Endothelial cell of umbilical vein (primary cell): Measurements from ENCODE around the gene CARMIL1. TPM values are rescaled to one million over a fixed set of nuclear protein-coding genes. Genes with fewer than 3 reads are reported as not detected.

Experiments
- BruUV-seq: library from RNA; stranded (reverse); fragments of 400-500 nt; replicated peaks from 2 replicates; lab custom pipeline; 2021; lab: Mats Ljungman, UMichigan
- CTCF ChIA-PET: fragments of 300-600, 350-600 bp; sonication (Branson Sonifier 250); formaldehyde crosslinking; loops from one replicate; lab custom pipeline; 2021; ENCODE audit warnings: antibody characterized with exemption, inconsistent platforms; lab: Charles Lee
- POLR2A ChIA-PET: fragments of 300-600, 350-600 bp; sonication (Branson Sonifier 250); formaldehyde crosslinking; loops from one replicate; lab custom pipeline; 2021; ENCODE audit warnings: antibody characterized with exemption, inconsistent platforms; lab: Charles Lee
- DNase-seq: peaks from one replicate; pipeline ENCODE4 v3.0.0-alpha.2; 2011; ENCODE audit warnings: low read depth, low spot score
- FAIRE-seq: peaks from 2 replicates; lab custom pipeline; 2011; peaks lifted over from hg19 to GRCh38; lab: Jason Lieb, UNC
- H2AFZ ChIP-seq: 2 replicates; pipeline ENCODE4 v1.6.0; 2012; ENCODE audit warnings: low read depth, low read length, control low read depth, inconsistent platforms
- H3K27ac ChIP-seq: 2 replicates; pipeline ENCODE4 v1.5.1; 2011; ENCODE audit warnings: low read depth, mild to moderate bottlenecking, control low read depth, low read length, moderate library complexity; ENCODE audit not compliant: insufficient read depth
- H3K27me3 ChIP-seq, 2 experiments: 2 replicates each; pipeline versions ENCODE4 v1.6.0 to v1.6.1; 2011; ENCODE audit warnings: low read length in 2 of 2, mixed read lengths in 1 of 2; ENCODE audit not compliant: control insufficient read depth in 2 of 2, insufficient read depth in 2 of 2
- H3K36me3 ChIP-seq, 2 experiments: 2 replicates in 1 of 2; 3 replicates in 1 of 2; pipeline ENCODE4 v1.5.1; 2011; ENCODE audit warnings: low read length in 2 of 2, mild to moderate bottlenecking in 1 of 2, moderate library complexity in 1 of 2; ENCODE audit not compliant: control insufficient read depth in 2 of 2, insufficient read depth in 2 of 2; ENCODE audit errors: extremely low read depth in 1 of 2
- H3K4me1 ChIP-seq: 3 replicates; pipeline ENCODE4 v1.5.1; 2011; ENCODE audit warnings: mild to moderate bottlenecking, low read length; ENCODE audit not compliant: control insufficient read depth, insufficient read depth; ENCODE audit errors: extremely low read depth
- H3K4me2 ChIP-seq: 2 replicates; pipeline ENCODE4 v1.6.1; 2011; ENCODE audit warnings: low read length, control low read depth, mixed read lengths; ENCODE audit not compliant: insufficient read depth
- H3K4me3 ChIP-seq, 3 experiments: fragments of 200-600 bp in 1 of 3; sonication (generic), shearing (Covaris generic) in 1 of 3; replicated peaks in 1 of 3; 2 replicates each; pipeline ENCODE4 v1.5.1; 2011 to 2016; ENCODE audit warnings: control low read depth in 3 of 3, low read length in 3 of 3, mild to moderate bottlenecking in 2 of 3, inconsistent platforms in 1 of 3, low read depth in 1 of 3, moderate library complexity in 1 of 3; ENCODE audit not compliant: insufficient read depth in 1 of 3
- H3K79me2 ChIP-seq: 2 replicates; pipeline ENCODE4 v1.6.0; 2012; ENCODE audit warnings: low read length, inconsistent platforms; ENCODE audit not compliant: control insufficient read depth, insufficient read depth
- H3K9ac ChIP-seq: replicated peaks from 2 replicates; pipeline ENCODE3; 2011; ENCODE audit warnings: low read length, control low read depth; ENCODE audit not compliant: insufficient read depth; ENCODE audit errors: extremely low read depth
- H3K9me1 ChIP-seq: replicated peaks from 3 replicates; pipeline ENCODE4 v1.6.0; 2011; ENCODE audit warnings: mild to moderate bottlenecking, low read length; ENCODE audit not compliant: control insufficient read depth, insufficient read depth; ENCODE audit errors: extremely low read depth
- H3K9me3 ChIP-seq: replicated peaks from 2 replicates; pipeline ENCODE4 v1.5.1; 2012; ENCODE audit warnings: low read length, inconsistent platforms; ENCODE audit not compliant: control insufficient read depth, insufficient read depth
- H4K20me1 ChIP-seq: replicated peaks from 2 replicates; pipeline ENCODE3; 2011; ENCODE audit warnings: mild to moderate bottlenecking, low read length; ENCODE audit not compliant: control insufficient read depth, insufficient read depth; ENCODE audit errors: extremely low read depth
- EZH2 ChIP-seq: IDR thresholded peaks from 2 replicates; pipeline ENCODE4 v1.6.1; 2012; ENCODE audit warnings: borderline replicate concordance, low read depth, mild to moderate bottlenecking, moderate library complexity, low read length, inconsistent platforms; ENCODE audit not compliant: severe bottlenecking
- FOS ChIP-seq: IDR thresholded peaks from 2 replicates; pipeline ENCODE4 v1.6.1; 2011; ENCODE audit warnings: mild to moderate bottlenecking, low read length, moderate library complexity, borderline replicate concordance; ENCODE audit not compliant: insufficient read depth
- GATA2 ChIP-seq: IDR thresholded peaks from 2 replicates; pipeline ENCODE4 v1.7.0; 2011; ENCODE audit warnings: low read depth, mild to moderate bottlenecking, moderate library complexity, mixed read lengths, low read length; ENCODE audit not compliant: insufficient read length, insufficient read depth
- JUN ChIP-seq: IDR thresholded peaks from 2 replicates; pipeline ENCODE4 v1.6.1; 2011; ENCODE audit warnings: borderline replicate concordance, low read depth; ENCODE audit not compliant: insufficient read length, insufficient read depth
- MYC ChIP-seq: IDR thresholded peaks from one replicate; pipeline ENCODE4 v1.6.1; 2011; ENCODE audit warnings: mild to moderate bottlenecking, low read depth, low read length
- POLR2A ChIP-seq: IDR thresholded peaks from 2 replicates; pipeline ENCODE4 v1.6.1; 2012; ENCODE audit warnings: low read depth, mild to moderate bottlenecking, control low read depth, low read length
- POLR2AphosphoS5 ChIP-seq: IDR thresholded peaks from 2 replicates; pipeline ENCODE4 v1.6.1; 2012; ENCODE audit warnings: low read depth, mild to moderate bottlenecking, control low read depth, low read length, moderate library complexity; ENCODE audit not compliant: insufficient read depth
- dilution Hi-C: fragments of 300-500 bp; cut with MboI; formaldehyde crosslinking; loops from one replicate; pipeline ENCODE4 v1.15.0; 2019; ENCODE audit warnings: low sequenced_read_pairs; ENCODE audit not compliant: extremely low pct_ligation_motif_present
- intact Hi-C: fragments of 100-400 bp; cut with micrococcal nuclease; formaldehyde crosslinking; loops from one replicate; pipeline ENCODE4 v1.10.0; 2022
- polyA plus RNA-seq, 4 experiments: library from polyadenylated mRNA; depleted of rRNA in 3 of 4; stranded (reverse) in 3 of 4; unstranded in 1 of 4; fragments of >200 nt; gene quantifications; 2 replicates each; pipeline versions ENCODE4 v1.2.1 to v1.2.3, GENCODE V29; 2011 to 2012; ENCODE audit warnings: missing spikeins in 1 of 4
- total RNA-seq: library from RNA; stranded (reverse); gene quantifications from 2 replicates; pipeline ENCODE4 v1.2.3, GENCODE V29; 2021
- TF ChIP-seq, protein P1 (sequence below): IDR thresholded peaks from 2 replicates; pipeline ENCODE4 v1.6.1; 2011; ENCODE audit not compliant: insufficient read depth, insufficient read length
- TF ChIP-seq, protein P2 (sequence below), 2 donors: IDR thresholded peaks; 1 replicate in 1 of 2; 2 replicates in 1 of 2; pipeline ENCODE4 v1.5.1; 2011; ENCODE audit warnings: low read length in 2 of 2, mild to moderate bottlenecking in 2 of 2, moderate library complexity in 2 of 2, control low read depth in 1 of 2, inconsistent platforms in 1 of 2, low read depth in 1 of 2; ENCODE audit not compliant: insufficient read depth in 1 of 2; ENCODE audit errors: extremely low read depth in 1 of 2

CARMIL1 gene
- total and polyA plus RNA-seq, 2 donors (not counting 3 experiments of a cell fraction or from before 2014, with no cell fraction given) = 1.3 to 8.7 TPM

DNA sequence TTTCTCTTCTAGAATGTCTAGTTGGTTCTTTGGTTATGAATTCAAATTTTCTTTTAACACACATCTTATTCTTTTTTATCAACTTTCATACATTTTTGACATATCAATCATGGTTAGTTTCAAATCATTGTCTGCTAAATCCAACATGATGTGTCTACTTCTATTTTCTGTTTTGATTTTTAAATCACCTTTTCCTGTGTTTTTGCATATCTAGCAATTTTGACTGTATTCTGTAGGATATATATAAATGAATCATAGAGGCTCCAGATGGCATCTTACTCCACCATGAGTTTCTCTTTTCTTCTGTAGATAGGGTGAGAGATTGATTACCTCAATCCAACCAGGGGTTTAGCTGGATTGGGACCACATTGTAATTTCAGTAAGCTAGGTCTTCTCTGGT, 34.3 kb upstream of the CARMIL1 start:
- Histone ChIP-seq H3K4me2 (no peak overlapping the region), H3K9me1 (no peaks in the 10 kb centered on the region), H3K79me2 (no peaks in the 10 kb centered on the region), H3K4me1 (no peaks in the 10 kb centered on the region), H3K36me3 (no peaks in the 10 kb centered on the region), H3K27me3 (no peaks in the 10 kb centered on the region), H2AFZ (no peak overlapping the region), H4K20me1 (no peaks in the 10 kb centered on the region), H3K27ac (no peak overlapping the region), H3K9ac (no peak overlapping the region), H3K9me3 (no peaks in the 10 kb centered on the region), H3K4me3 (no peak overlapping the region)
- CTCF ChIA-PET = interaction anchor here (0.9 to 1.2 kb wide), 2 partner anchors 21 to 245 kb away, joined by 3 read pairs; no protein-coding TSS in a partner anchor
- POLR2A ChIA-PET = no interaction called here
- no peak for DNase-seq
- TF ChIP-seq POLR2A (no peak), MYC (no peak), JUN (no peak), GATA2 (no peak), FOS (no peak), POLR2AphosphoS5 (no peak), EZH2 (no peak)
- TF ChIP-seq, protein P1, sequence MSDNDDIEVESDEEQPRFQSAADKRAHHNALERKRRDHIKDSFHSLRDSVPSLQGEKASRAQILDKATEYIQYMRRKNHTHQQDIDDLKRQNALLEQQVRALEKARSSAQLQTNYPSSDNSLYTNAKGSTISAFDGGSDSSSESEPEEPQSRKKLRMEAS = no peak
- TF ChIP-seq, protein P2, sequence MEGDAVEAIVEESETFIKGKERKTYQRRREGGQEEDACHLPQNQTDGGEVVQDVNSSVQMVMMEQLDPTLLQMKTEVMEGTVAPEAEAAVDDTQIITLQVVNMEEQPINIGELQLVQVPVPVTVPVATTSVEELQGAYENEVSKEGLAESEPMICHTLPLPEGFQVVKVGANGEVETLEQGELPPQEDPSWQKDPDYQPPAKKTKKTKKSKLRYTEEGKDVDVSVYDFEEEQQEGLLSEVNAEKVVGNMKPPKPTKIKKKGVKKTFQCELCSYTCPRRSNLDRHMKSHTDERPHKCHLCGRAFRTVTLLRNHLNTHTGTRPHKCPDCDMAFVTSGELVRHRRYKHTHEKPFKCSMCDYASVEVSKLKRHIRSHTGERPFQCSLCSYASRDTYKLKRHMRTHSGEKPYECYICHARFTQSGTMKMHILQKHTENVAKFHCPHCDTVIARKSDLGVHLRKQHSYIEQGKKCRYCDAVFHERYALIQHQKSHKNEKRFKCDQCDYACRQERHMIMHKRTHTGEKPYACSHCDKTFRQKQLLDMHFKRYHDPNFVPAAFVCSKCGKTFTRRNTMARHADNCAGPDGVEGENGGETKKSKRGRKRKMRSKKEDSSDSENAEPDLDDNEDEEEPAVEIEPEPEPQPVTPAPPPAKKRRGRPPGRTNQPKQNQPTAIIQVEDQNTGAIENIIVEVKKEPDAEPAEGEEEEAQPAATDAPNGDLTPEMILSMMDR (IDR thresholded peaks at IDR 0.05; ENCODE audit: extremely low read depth in 1 of 2, insufficient read depth in 1 of 2, low read depth in 1 of 2, low read length in 2 of 2) = no peak
- intact Hi-C loops = no loop called here
- dilution Hi-C loops = no loop called here
- no TSS peak for BruUV-seq
- FAIRE-seq = no peak
